ENCODE measurements around the gene MRPS6. TPM values are rescaled to one million over a fixed set of nuclear protein-coding genes. Genes with fewer than 3 reads are reported as not detected.

Gene MRPS6
- total RNA-seq, 6 donors from 2014 or later = 25.0 to 54.6 (median 41.6) TPM

GRCh38 chr21:34046917-34047316 is 26.5 kb upstream of the MRPS6 start:
- 81 to 82% methylated on average over 6 of the region's 6 CpGs for WGBS, 2 donors
- no peaks in the 10 kb centered on the region for H3K4me1 ChIP-seq
- H3K9me3 ChIP-seq = no peaks in the 10 kb centered on the region
- no peaks in the 10 kb centered on the region for H3K36me3 ChIP-seq
- H3K27me3 ChIP-seq = no peaks in the 10 kb centered on the region
- ATAC-seq (ENCODE audit: low FRiP score in 2 of 2) = no peak
- no peak overlapping the region for H3K4me3 ChIP-seq
- no peak for TF ChIP-seq CTCF (IDR thresholded peaks at IDR 0.05)
- TF ChIP-seq POLR2A (IDR thresholded peaks at IDR 0.05) = no peak
- H3K27ac ChIP-seq = no peak overlapping the region
- no peak for DNase-seq

GRCh38 chr21:34047835-34048234 is 25.5 kb upstream of the MRPS6 start:
- no peaks in the 10 kb centered on the region for H3K27me3 ChIP-seq
- H3K27ac ChIP-seq = no peak overlapping the region
- no peak for ATAC-seq (ENCODE audit: low FRiP score in 2 of 2)
- H3K36me3 ChIP-seq = no peaks in the 10 kb centered on the region
- no peak for DNase-seq
- no peaks in the 10 kb centered on the region for H3K4me1 ChIP-seq
- H3K4me3 ChIP-seq = no peak overlapping the region
- TF ChIP-seq CTCF (IDR thresholded peaks at IDR 0.05) (no peak), POLR2AphosphoS5 (IDR thresholded peaks at IDR 0.05) (no peak), POLR2A (IDR thresholded peaks at IDR 0.05) (no peak), EP300 (IDR thresholded peaks at IDR 0.05) (no peak)
- H3K9me3 ChIP-seq = no peaks in the 10 kb centered on the region

- H3K36me3 ChIP-seq = no peaks in the 10 kb centered on the region
- DNase-seq = no peak
- H3K9me3 ChIP-seq = no peaks in the 10 kb centered on the region
- no peak overlapping the region for H3K4me3 ChIP-seq
- ATAC-seq (ENCODE audit: low FRiP score in 2 of 2) = no peak
- no peaks in the 10 kb centered on the region for H3K27me3 ChIP-seq
- WGBS, 2 donors = 88 to 90% methylated on average over 5 of the region's 5 CpGs
- no peaks in the 10 kb centered on the region for H3K4me1 ChIP-seq
- TF ChIP-seq EP300 (IDR thresholded peaks at IDR 0.05) (no peak), POLR2A (IDR thresholded peaks at IDR 0.05) (no peak), CTCF (IDR thresholded peaks at IDR 0.05) (no peak), POLR2AphosphoS5 (IDR thresholded peaks at IDR 0.05) (no peak)
- no peak overlapping the region for H3K27ac ChIP-seq
Measured at GRCh38 chr21:34052171-34052570, 21.2 kb upstream of the MRPS6 start.

- TF ChIP-seq CTCF (IDR thresholded peaks at IDR 0.05) (no peak), POLR2AphosphoS5 (IDR thresholded peaks at IDR 0.05) (no peak), EP300 (IDR thresholded peaks at IDR 0.05) (no peak), POLR2A (IDR thresholded peaks at IDR 0.05) (no peak)
- H3K9me3 ChIP-seq = no peaks in the 10 kb centered on the region
- no peak overlapping the region for H3K27ac ChIP-seq
- no peaks in the 10 kb centered on the region for H3K4me1 ChIP-seq
- no peaks in the 10 kb centered on the region for H3K36me3 ChIP-seq
- H3K27me3 ChIP-seq = no peaks in the 10 kb centered on the region
- H3K4me3 ChIP-seq = no peak overlapping the region
- ATAC-seq (ENCODE audit: low FRiP score in 2 of 2) = no peak
- no peak for DNase-seq
- 77 to 88% methylated on average over 4 of the region's 4 CpGs for WGBS, 2 donors
Measured at GRCh38 chr21:34054259-34054658, 19.1 kb upstream of the MRPS6 start.

- no peak overlapping the region for H3K27ac ChIP-seq
- H3K9me3 ChIP-seq = no peaks in the 10 kb centered on the region
- no peaks in the 10 kb centered on the region for H3K27me3 ChIP-seq
- DNase-seq (no peak), ATAC-seq (ENCODE audit: low FRiP score in 2 of 2) (peak in 1 of 2 donors; percentile 33)
- 86 to 91% methylated on average over 4 to 5 of the region's 5 CpGs for WGBS, 2 donors
- TF ChIP-seq POLR2A (IDR thresholded peaks at IDR 0.05) (no peak), EP300 (IDR thresholded peaks at IDR 0.05) (no peak), POLR2AphosphoS5 (IDR thresholded peaks at IDR 0.05) (no peak), CTCF (IDR thresholded peaks at IDR 0.05) (no peak)
- no peak overlapping the region for H3K4me3 ChIP-seq
- H3K4me1 ChIP-seq = no peaks in the 10 kb centered on the region
- no peaks in the 10 kb centered on the region for H3K36me3 ChIP-seq
Measured at GRCh38 chr21:34055615-34056014, 17.8 kb upstream of the MRPS6 start.
